IMR-90 (cell line): ENCODE measurements around the gene COL24A1. TPM values are rescaled to one million over a fixed set of nuclear protein-coding genes. Genes with fewer than 3 reads are reported as not detected.

Experiments used
- ATAC-seq: fragments of 200-7000 bp; cut with Tn5 transposase; 2 replicates; pipeline ENCODE4 v1.9.1; 2020; ENCODE audit warnings: low read depth, mild to moderate bottlenecking, moderate library complexity
- BruUV-seq: library from RNA; stranded (reverse); fragments of 400-500 nt; replicated peaks from 2 replicates; lab custom pipeline; 2021; lab: Mats Ljungman, UMichigan
- CTCF ChIA-PET: fragments of 300-600 bp; formaldehyde crosslinking; extraction: SDS; loops from one replicate; lab custom pipeline; 2021; ENCODE audit warnings: antibody characterized with exemption; lab: Yijun Ruan, JAX
- POLR2A ChIA-PET: fragments of 300-600 bp; sonication (Branson Sonifier 250); formaldehyde crosslinking; loops from one replicate; lab custom pipeline; 2022; ENCODE audit warnings: antibody characterized with exemption; ENCODE audit not compliant: unreplicated experiment; lab: Charles Lee
- DNase-seq: peaks from one replicate; pipeline ENCODE4 v3.0.0; 2013
- H2AFZ ChIP-seq: replicated peaks from 2 replicates; pipeline ENCODE3; 2013; ENCODE audit warnings: low read length, mild to moderate bottlenecking; ENCODE audit not compliant: poor library complexity
- H2AK5ac ChIP-seq: 2 replicates; pipeline ENCODE4 v1.6.1; 2013; ENCODE audit warnings: low read depth, low read length, inconsistent platforms
- H2AK9ac ChIP-seq: replicated peaks from 2 replicates; pipeline ENCODE3; 2013; ENCODE audit warnings: mild to moderate bottlenecking, low read depth, low read length, moderate library complexity; ENCODE audit not compliant: poor library complexity
- H2BK120ac ChIP-seq: 2 replicates; pipeline ENCODE4 v1.6.1; 2013; ENCODE audit warnings: low read depth, low read length, inconsistent platforms
- H2BK15ac ChIP-seq: 3 replicates; pipeline ENCODE4 v1.6.1; 2013; ENCODE audit warnings: low read depth, low read length, inconsistent platforms
- H2BK20ac ChIP-seq: 2 replicates; pipeline ENCODE4 v1.6.1; 2013; ENCODE audit warnings: low read depth, mild to moderate bottlenecking, inconsistent platforms, low read length, moderate library complexity
- H2BK5ac ChIP-seq: 2 replicates; pipeline ENCODE4 v1.6.1; 2013; ENCODE audit warnings: mild to moderate bottlenecking, low read depth, low read length, inconsistent platforms; ENCODE audit not compliant: poor library complexity, severe bottlenecking
- H3K14ac ChIP-seq: replicated peaks from 2 replicates; pipeline ENCODE4 v1.6.1; 2013; ENCODE audit warnings: low read depth, low read length, inconsistent platforms
- H3K18ac ChIP-seq: 2 replicates; pipeline ENCODE4 v1.6.1; 2013; ENCODE audit warnings: low read depth, low read length, control low read depth
- H3K23ac ChIP-seq: 2 replicates; pipeline ENCODE4 v1.6.1; 2013; ENCODE audit warnings: low read depth, low read length, inconsistent platforms
- H3K27ac ChIP-seq: 2 replicates; pipeline ENCODE4 v1.5.1; 2013; ENCODE audit warnings: mild to moderate bottlenecking, control low read depth, low read length; ENCODE audit not compliant: insufficient read depth
- H3K27me3 ChIP-seq: 2 replicates; pipeline ENCODE4 v1.6.1; 2013; ENCODE audit warnings: low read length; ENCODE audit not compliant: control insufficient read depth, insufficient read depth
- H3K36me3 ChIP-seq: 2 replicates; pipeline ENCODE4 v1.6.1; 2013; ENCODE audit warnings: low read length, mixed read lengths; ENCODE audit not compliant: control insufficient read depth, insufficient read depth
- H3K4ac ChIP-seq: 2 replicates; pipeline ENCODE4 v1.6.1; 2013; ENCODE audit warnings: low read depth, low read length, inconsistent platforms
- H3K4me1 ChIP-seq: 2 replicates; pipeline ENCODE4 v1.6.1; 2013; ENCODE audit warnings: low read length, mixed read lengths; ENCODE audit not compliant: control insufficient read depth, insufficient read depth
- H3K4me2 ChIP-seq: 2 replicates; pipeline ENCODE4 v1.6.1; 2013; ENCODE audit warnings: low read depth, mild to moderate bottlenecking, control low read depth, low read length, moderate library complexity
- H3K4me3 ChIP-seq: 2 replicates; pipeline ENCODE4 v1.5.1; 2013; ENCODE audit warnings: low read depth, mild to moderate bottlenecking, control low read depth, low read length, moderate library complexity; ENCODE audit not compliant: insufficient read depth
- H3K56ac ChIP-seq: 2 replicates; pipeline ENCODE4 v1.6.1; 2013; ENCODE audit warnings: low read length, inconsistent platforms; ENCODE audit not compliant: insufficient read depth; ENCODE audit errors: extremely low read depth
- H3K79me1 ChIP-seq, 2 experiments: 2 replicates each; pipeline ENCODE4 v1.6.1; 2013; ENCODE audit warnings: low read length in 2 of 2, inconsistent platforms in 1 of 2, low read depth in 1 of 2
- H3K9ac ChIP-seq: 2 replicates; pipeline ENCODE4 v1.6.1; 2013; ENCODE audit warnings: low read depth, low read length, control low read depth
- H3K9me1 ChIP-seq: 2 replicates; pipeline ENCODE4 v1.6.1; 2013; ENCODE audit warnings: low read length, inconsistent platforms; ENCODE audit not compliant: insufficient read depth
- H3K9me3 ChIP-seq: 2 replicates; pipeline ENCODE4 v1.6.1; 2013; ENCODE audit warnings: low read length; ENCODE audit not compliant: control insufficient read depth, insufficient read depth
- H4K20me1 ChIP-seq: 2 replicates; pipeline ENCODE4 v1.6.1; 2013; ENCODE audit warnings: low read length, inconsistent platforms; ENCODE audit not compliant: insufficient read depth
- H4K5ac ChIP-seq: 2 replicates; pipeline ENCODE4 v1.6.1; 2013; ENCODE audit warnings: mild to moderate bottlenecking, low read depth, low read length, control low read depth
- H4K8ac ChIP-seq, 2 experiments: 2 replicates each; pipeline ENCODE4 v1.6.1; 2013; ENCODE audit warnings: low read depth in 2 of 2, low read length in 2 of 2, control low read depth in 1 of 2, inconsistent platforms in 1 of 2
- H4K91ac ChIP-seq: 2 replicates; pipeline ENCODE4 v1.6.1; 2013; ENCODE audit warnings: low read depth, low read length, inconsistent platforms; ENCODE audit not compliant: insufficient read depth
- CEBPB ChIP-seq: IDR thresholded peaks from 2 replicates; pipeline ENCODE4 v1.6.1; 2012; ENCODE audit warnings: low read depth, low read length, improper control_type of control experiment
- CHD1 ChIP-seq: IDR thresholded peaks from 2 replicates; pipeline ENCODE4 v1.6.1; 2012; ENCODE audit warnings: low read depth, low read length, improper control_type of control experiment
- FOS ChIP-seq: fragments of 150-350 bp; IDR thresholded peaks from 2 replicates; pipeline ENCODE4 v1.6.1; 2016; ENCODE audit warnings: low read depth, low read length
- MAFK ChIP-seq: IDR thresholded peaks from 2 replicates; pipeline ENCODE4 v1.6.1; 2012; ENCODE audit warnings: low read depth, low read length, improper control_type of control experiment
- MXI1 ChIP-seq: IDR thresholded peaks from 2 replicates; pipeline ENCODE4 v1.6.1; 2012; ENCODE audit warnings: low read depth, mild to moderate bottlenecking, low read length, moderate library complexity, borderline replicate concordance
- NFE2L2 ChIP-seq: fragments of 150-350 bp; IDR thresholded peaks from 2 replicates; pipeline ENCODE4 v1.6.1; 2016; ENCODE audit warnings: low read depth, mild to moderate bottlenecking, low read length
- POLR2A ChIP-seq: IDR thresholded peaks from 2 replicates; pipeline ENCODE4 v1.6.1; 2012; ENCODE audit warnings: mild to moderate bottlenecking, low read depth, low read length
- RCOR1 ChIP-seq: IDR thresholded peaks from 2 replicates; pipeline ENCODE4 v1.6.1; 2012; ENCODE audit warnings: mild to moderate bottlenecking, low read length, improper control_type of control experiment; ENCODE audit not compliant: insufficient replicate concordance
- RFX5 ChIP-seq: IDR thresholded peaks from 2 replicates; pipeline ENCODE4 v1.8.0; 2012; ENCODE audit warnings: low read depth, mild to moderate bottlenecking, low read length, moderate library complexity
- WGBS, 2 experiments: methylation state at CpG; one replicate each; pipeline versions ENCODE4 v1.1.5 to v1.1.7; 2013; ENCODE audit warnings: missing lambda C conversion rate in 2 of 2; ENCODE audit not compliant: insufficient read length in 1 of 2; ENCODE audit errors: extremely low coverage in 2 of 2; 5-methylcytosine and 5-hydroxymethylcytosine counted together
- dilution Hi-C: fragments of 300-500 bp; cut with HindIII; formaldehyde crosslinking; loops from one replicate; pipeline ENCODE4 v1.14.3; 2018; ENCODE audit warnings: low sequenced_read_pairs; ENCODE audit not compliant: unreplicated experiment
- in situ Hi-C: fragments of 300-500 bp; cut with MboI; formaldehyde crosslinking; loops from 3 replicates; pipeline ENCODE4 v1.14.3; 2019; ENCODE audit warnings: low sequenced_read_pairs, inconsistent platforms, mixed read lengths
- intact Hi-C: fragments of 100-400 bp; cut with micrococcal nuclease; formaldehyde crosslinking; loops from 2 replicates; pipeline ENCODE4 v1.10.0; 2022
- polyA plus RNA-seq, 3 experiments: library from polyadenylated mRNA; depleted of rRNA; stranded (reverse); fragments of >200 nt; gene quantifications; 2 replicates each; pipeline ENCODE4 v1.2.3, GENCODE V29; 2012; ENCODE audit warnings: low replicate concordance in 1 of 3
- total RNA-seq: library from RNA; depleted of rRNA; stranded (reverse); fragments of >200 nt; gene quantifications from 2 replicates; pipeline ENCODE4 v1.2.3, GENCODE V29; 2012
- TF ChIP-seq, protein P1 (sequence below): fragments of 150-350 bp; IDR thresholded peaks from 2 replicates; pipeline ENCODE4 v1.6.1; 2017; ENCODE audit warnings: mild to moderate bottlenecking, antibody characterized with exemption, low read length, low read depth
- TF ChIP-seq, protein P2 (sequence below): fragments of 150-350 bp; IDR thresholded peaks from 2 replicates; pipeline ENCODE4 v1.6.1; 2016; ENCODE audit warnings: low read depth, mild to moderate bottlenecking, low read length, moderate library complexity, borderline replicate concordance
- TF ChIP-seq, protein P3 (sequence below): conservative IDR thresholded peaks from 2 replicates; pipeline ENCODE4 v1.5.1; 2012; ENCODE audit warnings: mild to moderate bottlenecking, low read depth, low read length, improper control_type of control experiment

COL24A1 gene
- total and polyA plus RNA-seq, 2 of the 4 experiments (the other 2 are of a cell fraction) = 1.4 to 2.2 TPM

DNA sequence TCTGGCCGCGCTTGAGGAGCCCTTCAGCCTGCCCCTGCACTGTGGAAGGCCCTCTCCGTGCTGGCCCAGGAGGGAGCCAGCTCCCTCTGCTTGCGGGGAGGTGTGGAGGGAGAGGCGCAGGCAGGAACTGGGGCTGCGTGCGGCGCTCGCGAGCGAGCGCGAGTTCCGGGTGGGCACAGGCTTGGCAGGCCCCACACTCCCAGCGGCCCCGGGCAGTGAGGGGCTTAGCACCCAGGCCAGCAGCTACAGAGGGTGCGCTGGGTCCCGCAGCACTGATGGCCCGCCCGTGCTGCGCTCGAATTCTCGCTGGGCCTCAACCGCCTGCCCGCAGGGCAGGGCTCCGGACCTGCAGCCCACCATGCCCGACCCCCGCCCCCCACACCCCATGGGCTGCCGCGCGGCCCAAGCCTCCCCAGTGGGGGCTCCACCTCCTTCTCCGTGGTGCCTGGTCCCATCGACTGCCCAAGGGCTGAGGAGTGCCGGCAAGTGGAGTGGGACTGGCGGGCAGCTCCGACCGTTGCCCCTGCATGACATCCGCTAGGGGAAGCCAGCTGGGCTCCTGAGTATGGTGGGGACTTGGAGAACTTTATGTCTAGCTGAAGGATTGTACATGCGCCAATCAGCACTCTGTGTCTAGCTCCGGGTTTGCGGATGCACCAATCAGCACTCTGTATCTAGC, 46.0 kb downstream of the COL24A1 start:
- CTCF ChIA-PET = no interaction called here
- Histone ChIP-seq H4K91ac (no peak overlapping the region), H3K36me3 (peaks cover 3% of the 10 kb centered on the region; the same call in 1 of the 2 replicates), H3K27ac (no peak overlapping the region), H2BK5ac (no peak overlapping the region), H2AFZ (no peak overlapping the region), H2AK9ac (no peak overlapping the region), H4K20me1 (no peaks in the 10 kb centered on the region), H3K9me3 (peaks cover 5% of the 10 kb centered on the region; the same call in 1 of the 2 replicates), H2AK5ac (no peak overlapping the region), H3K4ac (no peak overlapping the region), H3K4me2 (no peak overlapping the region), H3K14ac (no peak overlapping the region), H4K5ac (no peak overlapping the region), H2BK15ac (no peak overlapping the region), H2BK120ac (no peak overlapping the region), H3K56ac (no peak overlapping the region), H3K23ac (no peak overlapping the region), H3K9ac (no peak overlapping the region), H3K18ac (no peak overlapping the region), H3K9me1 (no peaks in the 10 kb centered on the region), H3K79me1 (no peaks in the 10 kb centered on the region), H3K4me3 (no peak overlapping the region), H4K8ac (no peak overlapping the region), H2BK20ac (no peak overlapping the region), H3K4me1 (no peaks in the 10 kb centered on the region), H3K27me3 (no peaks in the 10 kb centered on the region)
- TF ChIP-seq, protein P1, sequence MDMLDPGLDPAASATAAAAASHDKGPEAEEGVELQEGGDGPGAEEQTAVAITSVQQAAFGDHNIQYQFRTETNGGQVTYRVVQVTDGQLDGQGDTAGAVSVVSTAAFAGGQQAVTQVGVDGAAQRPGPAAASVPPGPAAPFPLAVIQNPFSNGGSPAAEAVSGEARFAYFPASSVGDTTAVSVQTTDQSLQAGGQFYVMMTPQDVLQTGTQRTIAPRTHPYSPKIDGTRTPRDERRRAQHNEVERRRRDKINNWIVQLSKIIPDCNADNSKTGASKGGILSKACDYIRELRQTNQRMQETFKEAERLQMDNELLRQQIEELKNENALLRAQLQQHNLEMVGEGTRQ = no peak
- no peak for TF ChIP-seq POLR2A
- TF ChIP-seq MXI1 = no peak
- no peak for TF ChIP-seq CEBPB
- TF ChIP-seq, protein P2, sequence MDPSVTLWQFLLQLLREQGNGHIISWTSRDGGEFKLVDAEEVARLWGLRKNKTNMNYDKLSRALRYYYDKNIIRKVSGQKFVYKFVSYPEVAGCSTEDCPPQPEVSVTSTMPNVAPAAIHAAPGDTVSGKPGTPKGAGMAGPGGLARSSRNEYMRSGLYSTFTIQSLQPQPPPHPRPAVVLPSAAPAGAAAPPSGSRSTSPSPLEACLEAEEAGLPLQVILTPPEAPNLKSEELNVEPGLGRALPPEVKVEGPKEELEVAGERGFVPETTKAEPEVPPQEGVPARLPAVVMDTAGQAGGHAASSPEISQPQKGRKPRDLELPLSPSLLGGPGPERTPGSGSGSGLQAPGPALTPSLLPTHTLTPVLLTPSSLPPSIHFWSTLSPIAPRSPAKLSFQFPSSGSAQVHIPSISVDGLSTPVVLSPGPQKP = no peak
- TF ChIP-seq CHD1 = no peak
- TF ChIP-seq RCOR1 = no peak
- no peak for TF ChIP-seq FOS
- TF ChIP-seq MAFK = no peak
- TF ChIP-seq RFX5 = no peak
- no peak for TF ChIP-seq NFE2L2
- TF ChIP-seq, protein P3, sequence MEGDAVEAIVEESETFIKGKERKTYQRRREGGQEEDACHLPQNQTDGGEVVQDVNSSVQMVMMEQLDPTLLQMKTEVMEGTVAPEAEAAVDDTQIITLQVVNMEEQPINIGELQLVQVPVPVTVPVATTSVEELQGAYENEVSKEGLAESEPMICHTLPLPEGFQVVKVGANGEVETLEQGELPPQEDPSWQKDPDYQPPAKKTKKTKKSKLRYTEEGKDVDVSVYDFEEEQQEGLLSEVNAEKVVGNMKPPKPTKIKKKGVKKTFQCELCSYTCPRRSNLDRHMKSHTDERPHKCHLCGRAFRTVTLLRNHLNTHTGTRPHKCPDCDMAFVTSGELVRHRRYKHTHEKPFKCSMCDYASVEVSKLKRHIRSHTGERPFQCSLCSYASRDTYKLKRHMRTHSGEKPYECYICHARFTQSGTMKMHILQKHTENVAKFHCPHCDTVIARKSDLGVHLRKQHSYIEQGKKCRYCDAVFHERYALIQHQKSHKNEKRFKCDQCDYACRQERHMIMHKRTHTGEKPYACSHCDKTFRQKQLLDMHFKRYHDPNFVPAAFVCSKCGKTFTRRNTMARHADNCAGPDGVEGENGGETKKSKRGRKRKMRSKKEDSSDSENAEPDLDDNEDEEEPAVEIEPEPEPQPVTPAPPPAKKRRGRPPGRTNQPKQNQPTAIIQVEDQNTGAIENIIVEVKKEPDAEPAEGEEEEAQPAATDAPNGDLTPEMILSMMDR = no peak
- dilution Hi-C loops = no loop called here
- in situ Hi-C loops = no loop called here
- 91% methylated on average over 4 of the region's 41 CpGs; no CpG with 5 or more reads in 1 of the 2 experiments for WGBS, 2 experiments
- ATAC-seq = no peak
- intact Hi-C loops = no loop called here
- no TSS peak for BruUV-seq
- POLR2A ChIA-PET = no interaction called here
- no peak for DNase-seq
